ENCODE results near the gene ELMO1. TPM values are rescaled to one million over a fixed set of nuclear protein-coding genes. Genes with fewer than 3 reads are reported as not detected.

Gene ELMO1
- total RNA-seq, 1 donor from 2014 or later: 60.1 TPM

GRCh38 chr7:37290731-37291130, 157.9 kb downstream of the ELMO1 start:
- no peak overlapping the region for H3K4me3 ChIP-seq
- no peaks in the 10 kb centered on the region for H3K36me3 ChIP-seq
- intact Hi-C loops (cut with DNase I): no loop called here
- no peaks in the 10 kb centered on the region for H3K27me3 ChIP-seq (ENCODE audit: low read depth)
- H3K9me3 ChIP-seq: no peaks in the 10 kb centered on the region
- no peak for DNase-seq
- H3K27ac ChIP-seq: no peak overlapping the region
- TF ChIP-seq, protein P1, sequence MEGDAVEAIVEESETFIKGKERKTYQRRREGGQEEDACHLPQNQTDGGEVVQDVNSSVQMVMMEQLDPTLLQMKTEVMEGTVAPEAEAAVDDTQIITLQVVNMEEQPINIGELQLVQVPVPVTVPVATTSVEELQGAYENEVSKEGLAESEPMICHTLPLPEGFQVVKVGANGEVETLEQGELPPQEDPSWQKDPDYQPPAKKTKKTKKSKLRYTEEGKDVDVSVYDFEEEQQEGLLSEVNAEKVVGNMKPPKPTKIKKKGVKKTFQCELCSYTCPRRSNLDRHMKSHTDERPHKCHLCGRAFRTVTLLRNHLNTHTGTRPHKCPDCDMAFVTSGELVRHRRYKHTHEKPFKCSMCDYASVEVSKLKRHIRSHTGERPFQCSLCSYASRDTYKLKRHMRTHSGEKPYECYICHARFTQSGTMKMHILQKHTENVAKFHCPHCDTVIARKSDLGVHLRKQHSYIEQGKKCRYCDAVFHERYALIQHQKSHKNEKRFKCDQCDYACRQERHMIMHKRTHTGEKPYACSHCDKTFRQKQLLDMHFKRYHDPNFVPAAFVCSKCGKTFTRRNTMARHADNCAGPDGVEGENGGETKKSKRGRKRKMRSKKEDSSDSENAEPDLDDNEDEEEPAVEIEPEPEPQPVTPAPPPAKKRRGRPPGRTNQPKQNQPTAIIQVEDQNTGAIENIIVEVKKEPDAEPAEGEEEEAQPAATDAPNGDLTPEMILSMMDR (IDR thresholded peaks at IDR 0.05): no peak
- H3K4me1 ChIP-seq: peaks cover 35% of the 10 kb centered on the region
- ATAC-seq: no peak

- H3K27ac ChIP-seq: no peak overlapping the region
- peaks cover 38% of the 10 kb centered on the region for H3K4me1 ChIP-seq
- ATAC-seq (no peak), DNase-seq (no peak)
- TF ChIP-seq, protein P1 (IDR thresholded peaks at IDR 0.05): no peak
- H3K4me3 ChIP-seq: no peak overlapping the region
- intact Hi-C loops (cut with DNase I): no loop called here
- no peaks in the 10 kb centered on the region for H3K36me3 ChIP-seq
- no peaks in the 10 kb centered on the region for H3K9me3 ChIP-seq
- H3K27me3 ChIP-seq (ENCODE audit: low read depth): no peaks in the 10 kb centered on the region
These were observed 158.9 kb downstream of the ELMO1 start for GRCh38 chr7:37289781-37290180.

- H3K36me3 ChIP-seq: no peaks in the 10 kb centered on the region
- H3K27ac ChIP-seq: no peak overlapping the region
- H3K27me3 ChIP-seq (ENCODE audit: low read depth): no peaks in the 10 kb centered on the region
- no peaks in the 10 kb centered on the region for H3K9me3 ChIP-seq
- no peak overlapping the region for H3K4me3 ChIP-seq
- TF ChIP-seq, protein P1 (IDR thresholded peaks at IDR 0.05): no peak
- ATAC-seq: peak in 1 of 2 donors; percentile 31
- H3K4me1 ChIP-seq: peaks cover 42% of the 10 kb centered on the region
- no peak for DNase-seq
- intact Hi-C loops (cut with DNase I): no loop called here
These were observed 159.3 kb downstream of the ELMO1 start for GRCh38 chr7:37289367-37289766.

- Histone ChIP-seq H3K9me3 (no peaks in the 10 kb centered on the region), H3K27me3 (ENCODE audit: low read depth) (no peaks in the 10 kb centered on the region), H3K4me3 (no peak overlapping the region), H3K36me3 (no peaks in the 10 kb centered on the region), H3K4me1 (peaks cover 61% of the 10 kb centered on the region), H3K27ac (no peak overlapping the region)
- no peak for DNase-seq
- no peak for ATAC-seq
- TF ChIP-seq, protein P1 (IDR thresholded peaks at IDR 0.05): no peak
- intact Hi-C loops (cut with DNase I): no loop called here
These were observed 161.4 kb downstream of the ELMO1 start for GRCh38 chr7:37287131-37287855.

DNA sequence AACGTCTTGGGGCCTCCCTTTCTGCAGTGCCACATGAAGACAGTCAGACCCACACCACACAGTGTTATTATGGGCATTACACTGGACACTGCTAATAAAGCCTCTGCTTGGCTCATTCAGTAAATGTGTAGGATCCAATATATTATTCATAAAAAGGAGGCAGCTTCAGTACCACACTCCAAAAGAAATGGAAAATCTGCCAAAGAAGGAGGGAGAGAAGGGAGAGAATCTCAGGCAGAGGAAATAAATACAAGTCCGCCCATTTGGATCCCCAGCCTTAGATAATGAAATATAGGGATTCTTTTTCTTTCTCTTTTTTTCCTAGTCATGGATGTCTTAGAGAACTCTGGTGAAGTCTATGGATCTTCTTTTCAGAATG, 162.2 kb downstream of the ELMO1 start:
- no peak overlapping the region for H3K27ac ChIP-seq
- no peak overlapping the region for H3K4me3 ChIP-seq
- no peak for DNase-seq
- H3K4me1 ChIP-seq: peaks cover 61% of the 10 kb centered on the region
- no peaks in the 10 kb centered on the region for H3K27me3 ChIP-seq (ENCODE audit: low read depth)
- TF ChIP-seq, protein P1 (IDR thresholded peaks at IDR 0.05): no peak
- H3K36me3 ChIP-seq: no peaks in the 10 kb centered on the region
- ATAC-seq: no peak
- no peaks in the 10 kb centered on the region for H3K9me3 ChIP-seq
- intact Hi-C loops (cut with DNase I): no loop called here

Data from lower lobe of right lung (tissue), 2 donors.